SH-SY5Y (cell line): ENCODE results near the gene SHTN1.

Experiments
- GATA2 ChIP-seq: IDR thresholded peaks from 2 replicates; pipeline ENCODE4 v1.6.1; 2011; ENCODE audit warnings: mild to moderate bottlenecking, low read depth, low read length
- GATA3 ChIP-seq: IDR thresholded peaks from 2 replicates; pipeline ENCODE4 v1.6.1; 2011; ENCODE audit warnings: low read depth, mild to moderate bottlenecking, low read length, moderate library complexity

DNA sequence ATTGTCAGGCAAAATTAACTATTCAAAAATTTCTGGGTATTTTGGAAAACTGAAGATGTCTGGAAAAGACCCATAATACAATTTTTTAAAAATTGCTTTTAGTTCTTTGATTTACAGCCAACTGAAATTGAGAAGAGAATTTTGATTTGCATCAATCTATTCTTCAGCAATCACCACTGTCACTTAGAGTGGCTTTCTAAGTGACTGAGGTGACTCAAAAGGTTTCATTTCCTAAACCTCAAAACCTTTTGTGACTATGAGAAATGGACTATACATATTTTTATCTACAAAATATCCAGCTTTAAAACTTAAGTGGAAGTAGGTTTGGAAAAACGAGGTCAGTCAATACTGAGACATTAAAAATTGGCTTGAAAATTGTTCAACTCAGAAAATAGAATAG is 95.7 kb downstream of the SHTN1 start:
- TF ChIP-seq GATA2 = no peak
- TF ChIP-seq GATA3 = no peak
